ENCODE results near the gene LGR5. TPM values are rescaled to one million over a fixed set of nuclear protein-coding genes. Genes with fewer than 3 reads are reported as not detected.
A peak's percentile ranks its signal among the peaks of the same experiment; 100 is the strongest.

Gene LGR5
- polyA plus RNA-seq, 1 donor, result 23.1 TPM

GRCh38 chr12:71594214-71594948, 154.8 kb downstream of the LGR5 start:
- no peak for DNase-seq

- no peak for DNase-seq
Observed at GRCh38 chr12:71599210-71599609, 159.6 kb downstream of the LGR5 start.

GRCh38 chr12:71601546-71601945, 161.9 kb downstream of the LGR5 start:
- no peak for DNase-seq

GRCh38 chr12:71602761-71603577, 163.4 kb downstream of the LGR5 start:
- no peak for DNase-seq

GRCh38 chr12:71605039-71605438, 165.4 kb downstream of the LGR5 start:
- DNase-seq, result no peak

GRCh38 chr12:71607494-71608330, 168.1 kb downstream of the LGR5 start:
- DNase-seq, result no peak

- no peak for DNase-seq
Observed at GRCh38 chr12:71610031-71610795, 170.6 kb downstream of the LGR5 start.

GRCh38 chr12:71621938-71622337, 182.3 kb downstream of the LGR5 start:
- no peak for DNase-seq

GRCh38 chr12:71625476-71625875, 185.9 kb downstream of the LGR5 start:
- DNase-seq, result no peak

- no peak for DNase-seq
Observed at GRCh38 chr12:71626098-71626497, 186.5 kb downstream of the LGR5 start.

- no peak for DNase-seq
Observed at GRCh38 chr12:71626768-71627167, 187.2 kb downstream of the LGR5 start.

GRCh38 chr12:71627438-71628002, 187.9 kb downstream of the LGR5 start:
- DNase-seq, result peak; percentile 15

Other genes with a start within 250 kb of the LGR5 start
- 93.2 TPM for gene ZFC3H1, start 224.1 kb downstream of the LGR5 start, polyA plus RNA-seq (ENCODE audit: insufficient read length)
- gene THAP2, start 224.5 kb downstream of the LGR5 start, polyA plus RNA-seq (ENCODE audit: insufficient read length), result 18.0 TPM
- 40.0 TPM for gene TMEM19, start 246.3 kb downstream of the LGR5 start, polyA plus RNA-seq (ENCODE audit: insufficient read length)